Left lung (tissue), 8 donors: ENCODE results near the gene F2R. TPM values are rescaled to one million over a fixed set of nuclear protein-coding genes. Genes with fewer than 3 reads are reported as not detected.

Experiments used
- polyA plus RNA-seq, 6 donors: library from polyadenylated mRNA; unstranded; fragments of 120-200 nt; gene quantifications; one replicate each; pipeline ENCODE4 v1.2.1, GENCODE V29; 2013; ENCODE audit not compliant: insufficient read length in 6 of 6
- total RNA-seq, 2 donors: library from RNA; stranded (reverse); fragmentation: NEBNext Ultra II Directional; extraction: Animal tissue kit (Norgen Biotek cat#: 25700); gene quantifications; one replicate each; pipeline ENCODE4 v1.2.1, GENCODE V29; 2021
- donor health status: DM: no; HTN: yes; CAD: no.
- donor health status: DM: no; HTN: no; CAD: no.

The F2R gene
- total and polyA plus RNA-seq, 8 donors: 21.2 to 54.4 (median 42.6) TPM

Other genes with a start within 250 kb of the F2R start
- 1 to 10 TPM in 1 of 2 donors, under 1 TPM in 1; 0.10 to 1.8 TPM for gene F2RL2, start 92.7 kb upstream of the F2R start, total RNA-seq
- gene F2RL2, start 92.7 kb upstream of the F2R start, polyA plus RNA-seq: under 1 TPM; 0.22 to 0.47 (median 0.31) TPM
- 10 to 100 TPM in 1 of 2 donors, 1 to 10 TPM in 1; 6.5 to 12.0 TPM for gene F2RL1, start 102.9 kb downstream of the F2R start, total RNA-seq
- 10 to 100 TPM in 2 of 6 donors, 1 to 10 TPM in 4; 8.0 to 10.5 (median 8.5) TPM for gene F2RL1, start 102.9 kb downstream of the F2R start, polyA plus RNA-seq
- under 1 TPM; 0.52 to 0.60 TPM for gene S100Z, start 133.9 kb downstream of the F2R start, total RNA-seq
- under 1 TPM; 0.16 to 0.57 (median 0.31) TPM for gene S100Z, start 133.9 kb downstream of the F2R start, polyA plus RNA-seq
- gene CRHBP, start 236.9 kb downstream of the F2R start, total RNA-seq: under 1 TPM in 1 of 2 donors, not detected in 1; 0.65 TPM
- gene CRHBP, start 236.9 kb downstream of the F2R start, polyA plus RNA-seq: under 1 TPM in 5 of 6 donors, not detected in 1; 0.22 to 0.72 (median 0.44) TPM